Sigmoid colon (tissue), 7 donors: ENCODE results near the gene SNX1. TPM values are rescaled to one million over a fixed set of nuclear protein-coding genes. Genes with fewer than 3 reads are reported as not detected.

ENCODE experiments used
- DNase-seq: peaks from one replicate; pipeline ENCODE4 v3.0.0-alpha.2; 2019
- H3K27ac ChIP-seq, 4 donors: fragments of 200-600 bp; sonication (generic); one replicate each; pipeline ENCODE4 v1.5.1; 2016 to 2019; ENCODE audit warnings: mild to moderate bottlenecking in 1 of 4
- H3K27me3 ChIP-seq, 3 donors: fragments of 200-600 bp; sonication (generic); one replicate each; pipeline ENCODE4 v1.5.1; 2019; ENCODE audit warnings: mild to moderate bottlenecking in 1 of 3
- H3K36me3 ChIP-seq, 4 donors: fragments of 200-600 bp; sonication (generic); one replicate each; pipeline ENCODE4 v1.5.1; 2016 to 2019
- H3K4me1 ChIP-seq, 4 donors: fragments of 200-600 bp; sonication (generic); one replicate each; pipeline ENCODE4 v1.5.1; 2017 to 2019
- H3K4me3 ChIP-seq, 4 donors: fragments of 200-600 bp; sonication (generic); one replicate each; pipeline ENCODE4 v1.5.1; 2017 to 2019; ENCODE audit warnings: mild to moderate bottlenecking in 2 of 4, moderate library complexity in 1 of 4
- H3K9me3 ChIP-seq, 4 donors: fragments of 200-600 bp in 3 of 4; sonication (generic) in 3 of 4; one replicate each; pipeline versions ENCODE4 v1.5.1 to v1.6.1; 2013 to 2019
- CTCF ChIP-seq, 4 experiments: fragments of 450-650 bp in 3 of 4; fragments of 200-600 bp in 1 of 4; IDR thresholded peaks; one replicate each; pipeline ENCODE4 v1.5.1; 2016 to 2019; ENCODE audit warnings: antibody characterized with exemption in 4 of 4, mild to moderate bottlenecking in 3 of 4, moderate library complexity in 2 of 4
- EP300 ChIP-seq, 4 donors: sonication (generic); formaldehyde crosslinking; IDR thresholded peaks; one replicate each; pipeline ENCODE4 v1.6.1; 2017; ENCODE audit warnings: antibody characterized with exemption in 4 of 4
- POLR2A ChIP-seq, 2 donors: fragments of 450-650 bp; IDR thresholded peaks; one replicate each; pipeline ENCODE4 v1.6.1; 2016; ENCODE audit warnings: antibody characterized with exemption in 2 of 2, mild to moderate bottlenecking in 2 of 2, moderate library complexity in 2 of 2
- POLR2AphosphoS5 ChIP-seq, 4 donors: sonication (generic); formaldehyde crosslinking; IDR thresholded peaks; one replicate each; pipeline ENCODE4 v1.6.1; 2017; ENCODE audit warnings: antibody characterized with exemption in 4 of 4
- WGBS, 2 donors: extraction: QIAGEN DNeasy Blood & Tissue Kit; methylation state at CpG; one replicate each; pipeline ENCODE4 v1.1.7; 2013; 5-methylcytosine and 5-hydroxymethylcytosine counted together
- intact Hi-C: fragments of 100-400 bp; cut with DNase I; formaldehyde crosslinking; loops from one replicate; pipeline ENCODE4 v1.15.1; 2023
- polyA plus RNA-seq, 3 donors: library from polyadenylated mRNA; stranded (reverse); fragments of 200-250 nt; gene quantifications; one replicate each; pipeline ENCODE4 v1.2.3, GENCODE V29; 2013
- total RNA-seq, 4 donors: library from RNA; depleted of rRNA; stranded (reverse); fragments of >200 nt; gene quantifications; one replicate each; pipeline ENCODE4 v1.1.0, GENCODE V29; 2016
- donor health status: healthy with polysubstance abuse.
- donor health status: Bipolar disorder and iron deficiency.
- donor health status: healthy.

Gene SNX1
- total and polyA plus RNA-seq, 7 donors, result 70.3 to 88.1 (median 75.1) TPM

DNA sequence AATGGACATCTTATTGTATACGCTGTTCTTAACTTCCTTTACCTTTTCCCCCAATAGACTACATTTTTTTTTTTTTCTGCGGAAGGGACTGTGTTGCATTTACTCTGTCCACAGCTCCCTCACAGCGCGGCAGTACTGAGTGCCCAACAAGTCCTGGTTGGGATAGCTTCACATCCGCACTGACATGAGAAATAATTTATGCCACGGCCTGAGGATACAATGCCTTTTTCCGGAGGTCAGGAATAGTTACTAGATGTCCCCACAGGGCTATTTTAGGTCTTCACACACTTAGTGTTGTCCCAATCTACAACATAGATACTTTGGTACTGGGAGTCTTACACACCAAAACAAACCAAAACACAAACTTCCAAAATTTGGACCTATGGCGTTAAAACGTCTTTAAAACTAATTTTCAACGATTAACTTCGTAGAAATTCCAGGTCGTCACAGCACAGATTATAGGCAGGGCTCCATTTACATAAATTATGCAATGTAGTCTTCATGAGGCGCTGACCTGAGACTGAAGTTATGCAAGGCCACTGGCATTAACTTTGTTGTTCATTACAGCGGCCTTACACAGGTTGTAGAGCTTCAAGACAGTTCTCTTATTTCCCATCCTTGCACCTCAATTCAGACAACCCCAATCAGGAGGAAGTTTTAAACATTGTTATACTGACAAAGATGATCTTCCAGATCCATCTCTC is 68.0 kb downstream of the SNX1 start:
- Histone ChIP-seq H3K36me3 (peaks cover 14 to 29% (median 26%) of the 10 kb centered on the region in 4 donors), H3K4me3 (peak overlapping the region; percentile 4 to 95 (median 78)), H3K27me3 (no peaks in the 10 kb centered on the region), H3K4me1 (peaks cover 0 to 44% (median 33%) of the 10 kb centered on the region in 4 donors), H3K27ac (peak overlapping the region; percentile 83 to 94 (median 88)), H3K9me3 (no peaks in the 10 kb centered on the region)
- WGBS, 2 donors, result 43 to 66% methylated on average over 14 of the region's 14 CpGs
- intact Hi-C loops, result loop anchor here (1.0 to 2.0 kb wide), 3 partner anchors 69 to 223 kb away; partner anchors contain the start of genes CSNK1G1, SNX1 and TRIP4
- TF ChIP-seq CTCF (IDR thresholded peaks at IDR 0.05) (no peak), POLR2AphosphoS5 (IDR thresholded peaks at IDR 0.05) (no peak), EP300 (IDR thresholded peaks at IDR 0.05) (no peak), POLR2A (IDR thresholded peaks at IDR 0.05) (no peak)
- no peak for DNase-seq

- Histone ChIP-seq H3K27ac (no peak overlapping the region), H3K9me3 (no peaks in the 10 kb centered on the region), H3K36me3 (peaks cover 8 to 23% (median 19%) of the 10 kb centered on the region in 4 donors), H3K4me1 (peaks cover 0 to 38% (median 32%) of the 10 kb centered on the region in 4 donors), H3K27me3 (no peaks in the 10 kb centered on the region), H3K4me3 (no peak overlapping the region)
- intact Hi-C loops, result no loop called here
- TF ChIP-seq POLR2A (IDR thresholded peaks at IDR 0.05) (no peak), POLR2AphosphoS5 (IDR thresholded peaks at IDR 0.05) (no peak), CTCF (IDR thresholded peaks at IDR 0.05) (no peak), EP300 (IDR thresholded peaks at IDR 0.05) (no peak)
- 78 to 88% methylated on average over 4 of the region's 4 CpGs for WGBS, 2 donors
- DNase-seq, result no peak
Observed at GRCh38 chr15:64164436-64164835, 68.7 kb downstream of the SNX1 start.

DNA sequence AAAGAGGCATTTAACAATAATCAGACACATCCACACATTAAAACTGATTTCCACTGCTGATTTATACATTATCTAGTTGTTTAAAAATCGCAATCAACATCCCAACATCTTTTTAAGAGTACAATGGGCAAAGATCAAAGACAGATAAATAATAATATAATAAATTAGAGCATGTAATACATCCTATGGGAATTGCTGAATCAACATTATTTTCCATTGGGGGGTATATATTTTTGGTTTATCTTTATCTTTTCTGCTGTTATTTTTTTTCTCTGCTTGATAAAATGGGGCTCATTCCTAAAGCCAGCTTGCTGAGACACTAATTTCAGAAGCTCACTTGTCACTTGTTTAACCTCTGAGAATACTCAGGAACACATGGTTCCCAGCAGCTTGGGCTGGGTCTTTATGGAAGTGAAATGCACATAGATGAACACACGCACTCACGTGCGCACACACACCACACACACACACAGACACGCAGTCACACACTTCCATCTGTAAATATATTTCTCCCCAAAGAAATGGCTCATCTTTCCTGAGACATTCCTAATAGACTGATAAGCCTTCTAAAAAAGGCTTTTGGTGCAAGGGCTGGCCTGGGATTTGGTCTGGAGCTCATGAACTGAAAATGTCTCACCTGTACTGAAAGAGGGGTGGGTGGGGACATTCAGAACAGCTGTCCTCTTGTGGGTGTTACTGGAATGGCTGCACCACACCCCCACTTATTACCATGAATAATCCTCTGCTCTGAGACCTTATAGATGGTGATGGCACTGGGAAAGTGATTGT is 70.5 kb downstream of the SNX1 start:
- intact Hi-C loops, result no loop called here
- Histone ChIP-seq H3K36me3 (peaks cover 0 to 15% (median 2%) of the 10 kb centered on the region in 4 donors), H3K4me1 (peaks cover 0 to 19% (median 15%) of the 10 kb centered on the region in 4 donors), H3K9me3 (no peaks in the 10 kb centered on the region), H3K27me3 (no peaks in the 10 kb centered on the region), H3K27ac (no peak overlapping the region), H3K4me3 (no peak overlapping the region)
- 88 to 90% methylated on average over 5 of the region's 5 CpGs for WGBS, 2 donors
- no peak for DNase-seq
- TF ChIP-seq POLR2A (IDR thresholded peaks at IDR 0.05) (no peak), EP300 (IDR thresholded peaks at IDR 0.05) (no peak), POLR2AphosphoS5 (IDR thresholded peaks at IDR 0.05) (no peak), CTCF (IDR thresholded peaks at IDR 0.05) (no peak)

- no peak for DNase-seq
- intact Hi-C loops, result no loop called here
- H3K9me3 ChIP-seq, result no peaks in the 10 kb centered on the region
- peaks cover 0 to 40% (median 0%) of the 10 kb centered on the region in 4 donors for H3K36me3 ChIP-seq
- H3K4me1 ChIP-seq, result no peaks in the 10 kb centered on the region
- no peak for TF ChIP-seq EP300 (IDR thresholded peaks at IDR 0.05)
- TF ChIP-seq POLR2A (IDR thresholded peaks at IDR 0.05), result no peak
- TF ChIP-seq POLR2AphosphoS5 (IDR thresholded peaks at IDR 0.05), result no peak
- no peaks in the 10 kb centered on the region for H3K27me3 ChIP-seq
- no peak overlapping the region for H3K27ac ChIP-seq
- 78 to 87% methylated on average over 8 of the region's 8 CpGs for WGBS, 2 donors
- H3K4me3 ChIP-seq, result no peak overlapping the region
Observed at GRCh38 chr15:64180235-64180824, 84.5 kb downstream of the SNX1 start.
